IPS-18c (cell line): Measurements from ENCODE around the gene DZIP3.
"Not testable (repeated sequence)": the region's sequence is repeated elsewhere in the genome, so short reads cannot be mapped to it uniquely, and the experiment has no call there.

Experiments
- H3K4me3 ChIP-seq: 2 replicates; pipeline ENCODE4 v1.7.0; 2013; ENCODE audit warnings: low read depth, mild to moderate bottlenecking, low read length, moderate library complexity; ENCODE audit not compliant: insufficient read depth
- H3K9me3 ChIP-seq: one replicate; pipeline ENCODE4 v1.6.1; 2013; ENCODE audit warnings: mild to moderate bottlenecking, low read length, moderate library complexity; ENCODE audit not compliant: control insufficient read depth, insufficient read depth

DZIP3 gene

DNA sequence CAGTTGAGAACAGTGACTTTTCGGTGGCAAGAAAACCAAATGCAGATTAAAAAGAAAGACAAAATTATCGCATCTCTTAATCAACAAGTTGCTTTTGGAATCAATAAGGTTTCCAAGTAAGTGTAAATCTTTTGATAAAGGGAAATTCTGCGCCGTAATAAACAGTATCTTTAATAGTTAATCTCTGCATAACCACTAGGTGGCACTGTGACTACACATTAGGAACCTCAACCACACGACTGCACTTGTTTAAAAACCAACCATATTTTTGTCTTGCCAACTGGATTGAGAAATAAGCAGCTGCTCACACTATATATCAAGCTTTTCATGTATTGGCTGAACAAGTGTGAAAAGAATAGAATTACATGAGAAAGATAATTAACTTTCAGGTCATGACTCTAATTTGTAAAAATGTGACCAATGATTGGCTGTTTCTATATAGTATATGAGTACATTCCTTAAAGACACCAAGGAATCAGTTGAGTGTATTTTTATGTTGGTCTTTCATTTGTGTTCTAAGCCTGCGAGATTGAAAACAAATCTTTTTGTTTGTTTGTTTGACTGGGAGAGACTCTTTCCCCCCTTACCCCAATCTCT, 72.7 kb downstream of the DZIP3 start:
- Histone ChIP-seq H3K9me3 (no peaks in the 10 kb centered on the region), H3K4me3 (no peak overlapping the region)

DNA sequence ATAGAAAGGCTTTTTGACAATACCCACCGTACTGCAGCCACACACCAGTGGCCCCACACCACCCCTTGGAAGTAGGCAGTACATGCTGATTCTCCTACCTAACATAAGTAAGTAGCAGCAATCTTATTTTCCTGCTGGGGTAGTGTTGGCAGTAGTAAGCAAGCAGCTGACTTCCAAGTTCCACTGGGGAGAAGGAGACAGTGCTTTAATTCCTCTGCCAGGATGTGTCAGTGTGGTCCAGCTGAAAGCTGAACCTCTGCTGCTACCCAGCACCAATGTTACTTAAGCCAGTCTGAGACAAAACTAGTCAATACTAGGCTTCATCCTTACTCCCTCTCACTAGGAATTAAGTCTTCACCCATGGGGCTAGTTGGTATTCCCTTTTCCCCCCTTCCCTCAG, 74.7 kb downstream of the DZIP3 start:
- Histone ChIP-seq H3K4me3 (no peak overlapping the region), H3K9me3 (no peaks in the 10 kb centered on the region)

DNA sequence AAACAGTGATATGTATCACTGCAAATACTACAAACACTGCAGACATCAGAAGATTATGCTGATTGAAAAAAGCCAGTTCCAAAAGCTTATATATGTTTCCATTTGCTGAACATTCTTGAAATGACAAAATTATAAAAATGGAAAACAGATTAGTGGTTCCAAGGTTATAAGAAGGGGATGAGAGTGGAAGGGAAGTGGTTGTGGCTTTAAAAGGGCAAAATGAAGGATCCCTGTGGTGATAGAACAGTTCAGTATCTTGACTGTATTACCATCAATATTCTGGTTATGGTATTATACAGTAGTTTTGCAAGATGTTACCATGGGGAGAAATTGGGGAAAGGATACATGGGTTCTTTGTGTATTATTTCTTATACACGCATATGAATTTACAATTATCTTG, 77.8 kb downstream of the DZIP3 start:
- H3K4me3 ChIP-seq, result no peak overlapping the region
- no peaks in the 10 kb centered on the region for H3K9me3 ChIP-seq

DNA sequence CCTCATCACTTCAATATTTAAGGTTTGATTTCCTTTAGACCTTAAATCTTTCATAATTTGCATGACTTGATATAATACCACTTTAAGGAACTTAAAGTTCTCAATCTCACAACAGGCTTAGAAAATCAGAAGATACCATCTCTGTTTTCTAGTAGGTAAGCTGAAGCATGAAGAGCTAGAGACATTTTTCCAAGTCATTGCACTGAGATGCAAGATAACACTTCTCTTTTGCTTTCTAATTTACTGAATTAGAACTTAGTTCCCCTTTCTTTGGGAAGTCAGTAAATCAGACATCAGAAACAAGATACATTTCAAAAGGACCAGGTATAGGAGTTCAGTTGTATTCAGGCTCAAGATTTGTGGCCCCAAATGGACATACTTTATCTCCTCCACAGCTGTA, 79.7 kb downstream of the DZIP3 start:
- no peaks in the 10 kb centered on the region for H3K9me3 ChIP-seq
- no peak overlapping the region for H3K4me3 ChIP-seq

DNA sequence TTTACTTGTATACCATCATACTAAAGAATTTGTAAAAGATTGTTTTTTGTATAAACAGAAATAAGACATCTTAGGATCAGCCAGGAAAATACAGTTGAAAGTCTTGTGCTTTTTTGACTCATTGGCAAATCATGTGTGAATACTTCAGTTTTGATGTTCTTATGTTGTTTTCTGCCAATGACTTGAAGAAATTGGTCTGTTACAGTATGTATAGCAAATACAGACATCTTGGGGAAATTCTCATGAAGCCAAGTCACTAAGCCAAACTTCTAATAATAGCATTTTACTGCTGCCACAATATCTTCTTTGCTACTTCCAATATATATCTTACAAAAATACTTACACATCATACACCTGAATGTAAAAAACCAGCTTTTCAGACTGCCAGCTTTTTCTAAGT, 83.2 kb downstream of the DZIP3 start:
- no peaks in the 10 kb centered on the region for H3K9me3 ChIP-seq
- no peak overlapping the region for H3K4me3 ChIP-seq

DNA sequence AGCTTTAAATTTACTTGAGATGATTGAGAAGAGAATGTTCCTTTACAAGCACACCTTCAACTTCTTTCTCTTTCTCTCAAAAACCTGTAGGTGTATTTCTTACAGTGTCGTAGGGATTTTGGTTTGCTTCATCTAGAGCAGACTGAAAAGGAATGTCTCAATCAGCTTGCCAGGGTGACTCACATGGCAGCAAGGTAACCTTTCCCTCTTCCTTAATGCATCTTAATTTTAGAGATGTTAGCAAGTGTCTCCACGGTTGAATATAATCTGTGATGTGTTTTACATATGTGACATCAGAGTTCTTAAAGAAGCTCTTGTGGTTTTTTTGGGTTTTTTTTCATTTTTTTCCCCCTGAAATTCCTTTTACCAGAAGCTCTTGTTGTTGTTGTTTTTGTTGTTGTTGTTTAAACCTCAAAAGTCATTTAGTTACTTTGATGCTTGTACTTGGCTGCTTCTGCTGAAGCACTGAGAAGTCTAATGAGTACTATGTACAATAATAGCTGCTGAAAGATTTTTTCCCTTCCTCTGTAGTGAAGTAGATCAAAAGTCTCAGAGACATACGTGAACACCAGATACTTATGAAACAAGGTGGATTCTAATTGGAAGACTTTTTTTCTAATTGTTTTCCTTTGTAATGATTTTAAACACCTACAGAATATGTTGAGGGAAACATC, 84.6 kb downstream of the DZIP3 start:
- no peaks in the 10 kb centered on the region for H3K9me3 ChIP-seq

DNA sequence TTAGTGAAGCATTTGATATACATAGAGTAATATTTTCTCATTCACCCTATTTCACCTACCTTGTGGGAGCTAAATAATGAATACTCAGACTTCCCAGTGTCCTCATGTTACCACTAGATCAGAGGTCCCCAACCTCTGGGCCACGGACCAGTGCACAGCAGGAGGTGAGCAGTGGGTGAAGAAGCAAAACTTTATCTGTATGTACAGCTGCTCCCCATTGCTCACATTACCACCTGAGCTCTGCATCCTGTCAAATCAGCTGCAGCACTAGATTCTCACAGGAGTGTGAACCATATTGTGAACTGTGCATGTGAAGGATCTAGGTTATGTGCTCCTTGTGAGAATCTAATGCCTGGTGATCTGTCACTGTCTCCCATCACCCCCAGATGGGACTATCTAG, 88.3 kb downstream of the DZIP3 start:
- Histone ChIP-seq H3K9me3 (no peaks in the 10 kb centered on the region), H3K4me3 (no peak overlapping the region)

More for the DNA sequence above, 84.6 kb downstream of the DZIP3 start:
- H3K4me3 ChIP-seq, result no peak overlapping the region

DNA sequence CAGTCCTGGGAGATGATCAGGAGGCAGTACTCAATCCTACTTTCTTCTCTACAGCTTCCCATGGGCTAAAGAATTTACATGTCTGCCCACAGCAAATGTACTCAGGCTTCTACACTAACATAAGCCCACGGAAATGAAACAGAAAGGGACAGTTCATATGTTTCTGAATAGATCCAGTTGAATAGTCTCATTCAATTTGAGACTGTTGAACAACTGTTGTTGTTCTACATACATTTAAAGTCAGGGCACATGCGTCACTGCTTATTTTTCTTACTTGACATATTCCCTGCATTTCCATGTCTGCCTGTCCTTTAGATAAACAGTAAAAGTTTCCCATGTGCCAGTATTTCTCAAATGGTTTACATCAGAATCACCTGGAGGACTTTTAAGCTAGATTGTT, 102.8 kb downstream of the DZIP3 start:
- not testable (repeated sequence) for H3K9me3 ChIP-seq, H3K4me3 ChIP-seq

DNA sequence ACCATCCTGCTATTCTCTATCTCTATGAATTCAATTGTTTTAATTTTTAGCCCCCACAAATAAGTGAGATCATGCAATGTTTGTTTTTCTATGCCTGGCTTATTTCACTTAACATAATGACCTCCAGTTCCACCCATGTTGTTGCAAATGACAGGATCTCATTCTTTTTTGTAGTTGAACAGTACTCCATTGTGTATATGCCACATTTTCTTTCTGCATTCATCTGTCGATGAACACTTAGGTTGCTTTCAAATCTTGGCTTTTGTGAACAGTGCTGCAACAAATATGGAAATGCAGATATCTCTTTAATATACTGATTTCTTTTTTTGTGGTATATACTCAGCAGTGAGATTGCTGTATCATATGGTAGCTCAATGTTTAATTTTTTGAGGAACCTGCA, 108.9 kb downstream of the DZIP3 start:
- no peak overlapping the region for H3K4me3 ChIP-seq

DNA sequence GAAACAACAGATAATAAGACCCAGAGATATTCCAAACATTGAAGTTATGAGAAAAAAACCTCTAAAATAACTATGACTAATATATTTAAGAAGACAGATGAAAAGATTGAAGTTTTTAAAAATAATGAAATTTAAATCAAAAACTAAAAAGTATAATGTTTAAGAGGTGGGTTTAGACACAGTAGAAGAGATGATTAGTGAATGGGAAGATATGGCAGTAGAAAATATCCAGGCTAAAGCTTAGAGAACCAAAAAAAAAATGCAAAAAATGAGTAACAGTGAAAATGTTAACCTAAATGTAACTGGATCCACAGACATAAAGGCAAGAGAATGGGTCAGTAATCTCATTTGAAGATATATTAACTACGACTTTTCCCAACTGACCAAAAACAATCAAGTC, 115.5 kb downstream of the DZIP3 start:
- no peak overlapping the region for H3K4me3 ChIP-seq
- no peaks in the 10 kb centered on the region for H3K9me3 ChIP-seq

More for the DNA sequence above, 108.9 kb downstream of the DZIP3 start:
- no peaks in the 10 kb centered on the region for H3K9me3 ChIP-seq

DNA sequence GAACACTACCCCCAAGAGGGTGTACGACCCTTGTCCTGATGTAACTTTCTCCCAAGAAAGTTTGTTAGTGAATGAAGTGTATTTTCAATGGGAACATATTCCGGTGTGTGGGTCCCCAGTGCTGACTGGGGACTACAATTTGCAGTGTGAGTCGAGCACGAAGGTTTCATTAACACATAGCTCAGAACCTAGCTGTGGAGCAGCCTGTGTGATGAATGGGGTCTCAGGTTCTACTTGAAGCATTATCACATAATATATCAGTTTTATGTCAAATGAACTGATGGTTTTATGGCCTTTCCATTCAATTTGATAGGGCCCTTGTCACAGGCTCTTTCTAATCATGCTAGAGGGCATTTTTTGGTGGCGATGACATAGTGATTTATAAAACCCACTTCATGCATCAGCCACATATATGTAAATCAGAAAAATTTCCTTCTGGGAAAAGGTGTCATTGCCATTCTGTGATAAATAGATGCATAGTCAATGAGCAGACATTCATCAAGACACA, 123.5 kb downstream of the DZIP3 start:
- H3K4me3 ChIP-seq, result no peak overlapping the region
- no peaks in the 10 kb centered on the region for H3K9me3 ChIP-seq

DNA sequence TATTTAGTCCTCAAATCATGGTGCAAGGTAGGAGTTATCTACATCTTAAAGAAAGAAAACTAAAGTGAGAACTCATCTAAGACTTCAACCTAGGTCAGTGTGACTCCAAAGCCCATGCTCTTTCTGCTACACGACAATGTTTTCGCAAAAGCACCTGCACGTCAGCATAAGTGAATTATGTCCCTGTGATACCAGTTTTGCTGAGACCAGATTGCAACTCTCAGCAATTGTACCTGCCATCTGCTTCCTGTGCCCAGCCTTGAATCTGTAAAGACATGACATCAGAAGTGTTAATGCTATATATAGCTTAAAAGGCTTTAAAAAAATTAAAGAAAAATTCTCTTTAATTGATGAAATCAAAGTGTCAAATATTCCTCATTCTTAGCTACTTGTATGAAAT, 124.3 kb downstream of the DZIP3 start:
- Histone ChIP-seq H3K9me3 (no peaks in the 10 kb centered on the region), H3K4me3 (no peak overlapping the region)

DNA sequence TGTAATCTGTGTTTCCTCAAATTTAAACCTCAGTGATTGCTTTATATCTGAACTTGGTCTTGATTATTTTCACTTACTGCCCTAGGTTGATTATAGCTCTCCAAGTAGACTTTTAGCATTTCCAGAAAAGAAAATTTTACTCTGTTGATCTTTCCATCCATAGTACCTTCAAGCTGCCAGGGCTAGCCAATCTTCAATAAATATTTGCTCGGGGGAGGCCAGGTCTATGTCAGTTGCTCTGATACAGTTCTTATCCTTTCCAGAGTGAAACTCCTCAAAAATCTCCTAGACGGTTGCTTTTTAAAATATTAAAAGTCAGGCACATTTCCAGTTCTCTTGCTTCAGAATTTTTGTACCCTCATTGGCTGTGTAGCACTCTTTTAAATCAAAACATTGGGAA, 128.9 kb downstream of the DZIP3 start:
- Histone ChIP-seq H3K9me3 (no peaks in the 10 kb centered on the region), H3K4me3 (no peak overlapping the region)

DNA sequence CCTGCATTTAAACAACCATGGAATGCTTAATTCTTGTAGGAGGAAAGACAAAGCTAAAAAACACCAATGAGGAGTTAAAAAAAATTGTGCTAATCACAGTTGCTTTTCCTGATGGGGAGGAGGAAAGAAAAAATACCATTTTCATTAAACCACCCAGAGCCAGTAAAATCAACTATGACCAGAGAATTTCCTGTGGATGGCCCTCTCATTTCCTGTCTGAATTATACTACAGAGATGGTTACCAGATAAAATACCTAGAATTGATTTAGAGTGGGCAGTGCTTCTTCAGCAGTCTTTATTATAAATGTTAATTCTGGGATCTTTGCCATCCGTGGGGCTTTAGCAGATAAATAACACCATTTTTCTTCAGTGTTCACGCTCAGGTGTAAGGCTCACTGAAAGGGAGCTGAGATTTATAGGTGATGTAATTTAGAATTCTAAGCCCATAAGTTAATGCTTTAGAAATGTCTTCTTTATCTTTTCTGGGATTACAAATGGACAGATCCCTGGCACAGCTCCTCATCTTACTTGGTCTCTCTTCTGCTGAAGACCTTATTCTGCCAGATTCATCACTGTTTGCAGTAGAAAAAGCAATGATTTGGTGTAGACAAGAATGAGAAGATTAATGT, 129.8 kb downstream of the DZIP3 start:
- no peaks in the 10 kb centered on the region for H3K9me3 ChIP-seq
- H3K4me3 ChIP-seq, result no peak overlapping the region

DNA sequence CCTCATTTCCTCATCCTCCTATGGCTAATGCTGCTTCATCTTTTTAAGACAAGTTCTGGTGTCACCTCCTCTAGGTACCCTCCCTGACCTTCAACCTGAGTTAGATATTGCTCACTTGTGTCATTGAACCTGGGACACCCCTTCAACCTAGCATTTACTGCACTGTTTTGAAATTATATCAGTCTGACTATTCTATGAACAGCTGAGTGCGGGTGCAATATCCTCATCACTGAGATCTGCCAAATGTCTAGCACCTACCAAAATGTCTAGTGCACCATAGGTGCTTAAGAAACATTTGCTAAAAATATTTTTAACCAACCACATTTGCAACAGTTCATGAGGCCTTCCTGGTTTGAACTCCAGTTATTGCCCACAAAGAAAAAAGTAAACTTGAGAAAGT, 133.2 kb downstream of the DZIP3 start:
- Histone ChIP-seq H3K9me3 (no peaks in the 10 kb centered on the region), H3K4me3 (no peak overlapping the region)

DNA sequence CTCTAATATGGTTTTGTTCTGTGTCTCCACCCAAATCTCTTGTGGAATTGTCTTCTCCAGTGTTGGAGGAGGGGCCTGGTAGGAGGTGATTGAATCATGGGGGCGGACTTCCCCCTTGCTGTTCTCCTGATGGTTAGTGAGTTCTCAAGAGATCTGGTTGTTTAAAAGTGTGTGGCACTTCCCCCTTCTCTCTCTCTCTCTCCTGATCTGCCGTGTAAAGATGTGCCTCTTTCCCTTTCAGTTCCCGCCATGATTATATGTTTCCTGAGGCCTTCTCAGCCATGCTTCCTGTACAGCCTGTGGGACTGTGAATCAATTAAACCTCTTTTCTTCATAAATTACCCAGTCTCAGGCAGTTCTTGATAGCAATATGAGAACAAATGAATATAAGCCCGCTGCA, 134.6 kb downstream of the DZIP3 start:
- Histone ChIP-seq H3K4me3 (no peak overlapping the region), H3K9me3 (no peaks in the 10 kb centered on the region)

DNA sequence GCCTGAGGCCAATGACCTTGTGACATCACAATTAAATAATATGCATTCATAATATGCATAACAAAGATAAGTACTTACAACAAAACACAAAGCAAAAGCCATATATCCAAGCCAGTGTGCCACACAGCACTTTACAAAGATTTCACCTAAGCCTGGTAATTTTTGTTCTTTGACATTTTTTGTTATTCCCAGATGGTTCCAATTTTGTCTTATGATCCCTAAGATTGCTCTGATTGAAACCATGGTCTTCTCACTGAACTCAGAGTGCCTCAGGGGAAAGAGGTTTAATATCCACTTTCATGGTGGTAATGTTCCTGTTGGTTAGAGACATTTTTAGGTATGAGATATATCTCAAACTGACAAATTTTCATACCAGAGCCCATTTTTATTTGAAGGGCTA, 138.6 kb downstream of the DZIP3 start:
- H3K9me3 ChIP-seq, result no peaks in the 10 kb centered on the region
- no peak overlapping the region for H3K4me3 ChIP-seq

DNA sequence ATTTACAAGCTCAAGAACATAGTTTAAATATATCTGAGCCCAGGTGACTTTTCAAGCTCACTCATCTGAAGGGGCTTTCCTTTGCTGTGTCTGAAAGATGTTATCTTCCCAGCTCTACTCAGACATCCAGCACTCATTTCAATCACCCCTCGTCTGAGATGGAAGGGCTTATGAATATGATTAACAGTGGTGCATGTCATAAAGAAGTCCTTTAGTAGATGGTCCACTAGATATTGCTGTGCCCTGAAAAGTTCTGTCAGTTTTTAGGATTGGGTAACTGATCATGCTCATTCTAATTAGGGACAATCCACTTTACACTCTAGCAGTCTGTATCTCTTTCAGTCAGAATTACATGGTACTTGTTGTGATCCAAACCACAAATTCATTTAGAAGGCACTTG, 139.4 kb downstream of the DZIP3 start:
- Histone ChIP-seq H3K4me3 (no peak overlapping the region), H3K9me3 (no peaks in the 10 kb centered on the region)
